ENCODE data around the gene LCTL.

LCTL gene

DNA sequence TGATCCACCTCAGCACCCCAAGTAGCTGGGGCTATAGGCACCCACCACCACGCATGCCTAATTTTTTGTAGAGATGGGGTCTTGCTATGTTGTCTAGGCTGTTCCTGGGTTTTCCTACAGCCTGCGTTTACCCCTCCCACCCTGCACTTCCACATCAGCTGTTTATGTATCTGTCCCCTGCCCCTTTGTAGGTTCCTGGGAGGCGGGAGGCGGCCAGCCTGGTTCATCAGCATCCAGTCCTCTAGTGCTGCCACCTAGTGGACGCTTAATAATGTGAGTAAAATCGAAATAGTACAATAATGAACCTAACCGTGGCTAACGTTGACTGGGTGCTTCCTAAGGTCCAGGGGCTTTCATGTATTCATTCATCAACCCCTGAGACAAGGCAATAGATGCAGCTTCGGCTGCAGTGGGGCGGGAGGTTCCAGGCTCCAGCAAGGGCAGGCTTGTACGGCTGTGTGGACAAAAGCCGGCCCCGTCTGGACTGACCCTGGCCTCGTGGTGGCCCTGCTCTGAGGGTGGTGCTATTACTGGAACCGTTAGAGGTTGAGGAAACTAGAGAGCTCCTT, 1.2 kb upstream of the LCTL start:
- no peaks in the 10 kb centered on the region for H3K27me3 ChIP-seq (replicated peaks; ENCODE audit: control insufficient read depth, insufficient read depth, low read length, poor library complexity, severe bottlenecking)
- H3K27ac ChIP-seq (ENCODE audit: insufficient read depth, low read length, poor library complexity, severe bottlenecking), result no peak overlapping the region
- DNase-seq, result peak in 2 of 3 donors; percentile 8 to 28
- no peaks in the 10 kb centered on the region for H3K4me1 ChIP-seq (ENCODE audit: control insufficient read depth, insufficient read depth, low read length, poor library complexity, severe bottlenecking)
- H3K36me3 ChIP-seq (ENCODE audit: control insufficient read depth, insufficient read depth, low read length), result no peaks in the 10 kb centered on the region
- H3K4me3 ChIP-seq (ENCODE audit: insufficient read depth, low read depth, low read length, poor library complexity, severe bottlenecking), result no peak overlapping the region
- H3K9me3 ChIP-seq (ENCODE audit: control insufficient read depth, low read length), result no peaks in the 10 kb centered on the region

DNA sequence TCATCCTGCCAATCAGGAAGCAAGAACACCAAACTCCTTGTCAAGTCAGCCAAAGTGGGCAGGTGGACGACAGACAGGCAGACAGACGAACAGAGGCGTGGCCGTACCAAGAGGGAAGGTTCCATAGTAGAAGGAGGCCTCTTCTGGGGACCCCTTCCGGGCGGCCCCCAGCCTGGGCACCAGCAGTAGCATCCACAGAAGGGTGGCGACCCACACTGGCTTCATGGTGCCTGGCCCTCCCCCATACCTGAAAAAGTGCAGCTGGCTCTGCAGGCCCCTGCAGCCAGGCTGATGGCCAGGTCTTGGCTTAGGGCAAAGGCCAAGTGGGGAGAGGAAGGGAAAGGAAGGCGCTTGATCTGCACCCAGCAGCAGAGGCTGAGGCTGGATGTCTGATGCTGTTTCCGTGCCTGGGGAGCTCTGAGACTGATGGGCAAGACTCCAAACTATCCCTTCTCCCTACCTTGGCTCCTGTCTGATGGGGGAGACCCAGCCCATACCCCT, 607 bp downstream of the LCTL start:
- no peaks in the 10 kb centered on the region for H3K9me3 ChIP-seq (ENCODE audit: control insufficient read depth, low read length)
- no peaks in the 10 kb centered on the region for H3K27me3 ChIP-seq (replicated peaks; ENCODE audit: control insufficient read depth, insufficient read depth, low read length, poor library complexity, severe bottlenecking)
- DNase-seq, result no peak
- H3K36me3 ChIP-seq (ENCODE audit: control insufficient read depth, insufficient read depth, low read length), result no peaks in the 10 kb centered on the region
- H3K4me3 ChIP-seq (ENCODE audit: insufficient read depth, low read depth, low read length, poor library complexity, severe bottlenecking), result no peak overlapping the region
- H3K27ac ChIP-seq (ENCODE audit: insufficient read depth, low read length, poor library complexity, severe bottlenecking), result no peak overlapping the region
- no peaks in the 10 kb centered on the region for H3K4me1 ChIP-seq (ENCODE audit: control insufficient read depth, insufficient read depth, low read length, poor library complexity, severe bottlenecking)

DNA sequence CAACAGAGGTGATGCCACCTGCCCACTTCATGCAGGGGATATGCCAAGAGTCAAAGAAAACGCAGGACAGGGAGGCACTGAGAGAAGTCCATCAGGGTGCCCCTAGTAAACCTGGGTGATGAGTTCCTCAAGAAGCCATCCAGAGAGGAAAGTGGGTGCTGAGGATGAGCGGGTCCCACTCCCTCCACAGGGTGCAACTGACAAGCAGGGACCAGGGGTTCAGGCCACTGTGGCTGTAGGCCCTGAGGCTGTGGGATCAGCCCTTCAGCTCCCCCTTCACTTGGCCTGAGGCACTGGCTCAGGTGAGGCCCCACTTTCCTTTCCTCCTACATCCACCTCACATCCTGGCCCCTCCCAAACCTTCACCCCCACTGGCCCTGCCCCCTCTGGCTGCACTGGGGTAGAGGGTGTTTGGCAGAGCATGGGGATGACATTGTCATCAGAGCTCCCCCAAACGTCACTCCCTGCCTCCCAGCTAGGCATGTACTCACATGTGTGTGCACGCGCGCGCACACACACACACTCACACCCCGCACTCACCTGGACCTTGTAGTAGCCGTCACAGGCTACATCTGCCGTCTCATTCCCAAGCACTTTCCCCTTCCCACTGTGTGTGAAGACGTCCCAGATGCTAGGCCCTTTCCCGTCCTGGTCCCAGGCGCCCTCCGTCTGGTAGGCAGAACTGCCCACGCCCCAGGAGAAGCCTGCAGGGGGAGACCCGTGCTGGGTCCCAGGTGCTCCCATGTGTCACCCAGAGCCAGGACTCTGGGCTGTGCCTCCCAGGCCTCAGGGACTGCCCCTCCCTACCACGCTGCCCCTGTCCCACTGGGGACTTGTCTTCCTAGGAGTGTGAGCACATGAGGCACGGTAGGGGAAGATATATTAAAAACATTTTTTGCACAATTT, 1.4 kb downstream of the LCTL start:
- Histone ChIP-seq H3K27me3 (replicated peaks; ENCODE audit: control insufficient read depth, insufficient read depth, low read length, poor library complexity, severe bottlenecking) (no peaks in the 10 kb centered on the region), H3K36me3 (ENCODE audit: control insufficient read depth, insufficient read depth, low read length) (no peaks in the 10 kb centered on the region), H3K9me3 (ENCODE audit: control insufficient read depth, low read length) (no peaks in the 10 kb centered on the region), H3K4me1 (ENCODE audit: control insufficient read depth, insufficient read depth, low read length, poor library complexity, severe bottlenecking) (no peaks in the 10 kb centered on the region), H3K4me3 (ENCODE audit: insufficient read depth, low read depth, low read length, poor library complexity, severe bottlenecking) (no peak overlapping the region), H3K27ac (ENCODE audit: insufficient read depth, low read length, poor library complexity, severe bottlenecking) (no peak overlapping the region)
- no peak for DNase-seq

DNA sequence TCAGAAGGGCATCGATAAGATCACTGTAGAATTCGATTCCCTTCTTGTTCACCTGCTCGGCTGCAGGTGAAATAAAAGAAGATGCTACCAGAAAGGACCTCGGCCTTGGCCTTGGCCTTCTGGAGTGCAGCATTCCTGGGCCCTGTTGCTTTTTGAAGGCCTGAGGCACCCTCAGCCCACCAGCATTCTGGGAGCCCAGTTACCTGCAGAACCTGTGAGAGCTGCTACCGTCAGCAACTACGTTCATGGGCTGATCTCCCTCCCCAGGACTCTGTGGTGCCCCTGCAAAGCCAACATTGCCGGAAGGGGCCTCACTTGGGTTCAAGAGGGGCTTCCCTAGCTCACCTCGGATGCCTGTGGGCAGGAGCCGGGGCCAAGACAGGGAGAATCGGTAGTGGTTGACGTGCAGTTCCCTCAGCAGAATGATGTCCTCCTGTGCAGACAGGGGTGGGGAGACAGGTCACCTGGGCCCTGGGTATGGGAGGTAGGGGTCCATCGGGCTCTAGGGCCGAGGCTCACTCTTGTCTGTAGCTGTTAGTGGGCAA, 2.2 kb downstream of the LCTL start:
- H3K27me3 ChIP-seq (replicated peaks; ENCODE audit: control insufficient read depth, insufficient read depth, low read length, poor library complexity, severe bottlenecking), result no peaks in the 10 kb centered on the region
- no peaks in the 10 kb centered on the region for H3K9me3 ChIP-seq (ENCODE audit: control insufficient read depth, low read length)
- H3K36me3 ChIP-seq (ENCODE audit: control insufficient read depth, insufficient read depth, low read length), result no peaks in the 10 kb centered on the region
- H3K4me3 ChIP-seq (ENCODE audit: insufficient read depth, low read depth, low read length, poor library complexity, severe bottlenecking), result no peak overlapping the region
- DNase-seq, result no peak
- no peaks in the 10 kb centered on the region for H3K4me1 ChIP-seq (ENCODE audit: control insufficient read depth, insufficient read depth, low read length, poor library complexity, severe bottlenecking)
- no peak overlapping the region for H3K27ac ChIP-seq (ENCODE audit: insufficient read depth, low read length, poor library complexity, severe bottlenecking)

DNA sequence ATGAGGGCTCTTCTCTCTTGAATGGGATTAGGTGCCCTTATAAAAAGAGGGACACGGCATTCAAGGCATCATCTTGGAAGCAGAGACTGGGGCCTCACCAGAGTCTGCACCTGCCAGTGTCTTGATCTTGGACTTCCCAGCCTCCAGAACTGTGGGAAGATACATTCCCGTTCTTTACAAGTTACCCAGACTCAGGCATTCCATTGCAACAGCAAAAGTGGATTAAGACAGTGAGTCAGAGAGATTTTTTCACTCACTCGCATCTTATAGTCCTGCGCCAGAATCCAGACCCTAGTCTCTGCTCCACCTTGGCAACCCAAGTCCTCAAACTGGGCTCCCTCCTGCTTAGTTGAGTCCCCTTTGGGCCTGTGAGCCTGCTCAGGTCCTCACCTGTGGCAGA, 2.7 kb downstream of the LCTL start:
- Histone ChIP-seq H3K4me3 (ENCODE audit: insufficient read depth, low read depth, low read length, poor library complexity, severe bottlenecking) (no peak overlapping the region), H3K36me3 (ENCODE audit: control insufficient read depth, insufficient read depth, low read length) (no peaks in the 10 kb centered on the region), H3K27me3 (replicated peaks; ENCODE audit: control insufficient read depth, insufficient read depth, low read length, poor library complexity, severe bottlenecking) (no peaks in the 10 kb centered on the region), H3K9me3 (ENCODE audit: control insufficient read depth, low read length) (no peaks in the 10 kb centered on the region), H3K4me1 (ENCODE audit: control insufficient read depth, insufficient read depth, low read length, poor library complexity, severe bottlenecking) (no peaks in the 10 kb centered on the region), H3K27ac (ENCODE audit: insufficient read depth, low read length, poor library complexity, severe bottlenecking) (no peak overlapping the region)
- no peak for DNase-seq

DNA sequence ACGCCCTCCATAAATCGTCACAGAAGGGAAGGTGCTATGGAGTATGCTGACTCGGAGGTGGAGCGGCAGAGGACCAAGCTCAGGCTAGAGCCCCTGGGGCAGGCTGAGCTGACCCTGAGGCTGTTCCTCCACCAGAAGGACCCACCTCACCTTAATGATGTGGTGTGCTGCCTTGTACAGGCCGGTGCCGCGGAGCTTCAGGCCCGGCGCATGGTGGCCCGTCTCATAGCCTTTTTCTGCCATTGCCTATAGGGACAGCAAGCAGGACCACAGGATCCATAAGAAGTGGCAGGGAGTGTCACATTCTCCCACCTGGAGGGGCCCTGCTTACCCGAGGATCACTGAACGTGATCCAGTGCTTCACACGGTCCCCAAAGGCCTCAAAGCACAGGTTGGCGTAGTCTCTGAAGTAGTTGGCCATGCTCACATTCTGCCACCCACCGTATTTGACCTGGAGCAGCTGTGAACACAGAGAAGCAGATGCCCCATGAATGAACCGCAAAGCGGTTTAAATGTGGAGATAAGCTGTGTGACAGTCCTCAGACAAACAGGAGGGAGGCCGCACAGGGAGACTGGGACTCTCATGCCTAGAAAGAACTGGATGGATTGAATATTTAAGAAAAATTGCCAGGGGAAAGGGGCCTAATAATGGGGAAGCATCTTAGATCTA, 4.8 kb downstream of the LCTL start:
- DNase-seq, result no peak
- Histone ChIP-seq H3K36me3 (ENCODE audit: control insufficient read depth, insufficient read depth, low read length) (no peaks in the 10 kb centered on the region), H3K9me3 (ENCODE audit: control insufficient read depth, low read length) (no peaks in the 10 kb centered on the region), H3K27me3 (replicated peaks; ENCODE audit: control insufficient read depth, insufficient read depth, low read length, poor library complexity, severe bottlenecking) (no peaks in the 10 kb centered on the region), H3K27ac (ENCODE audit: insufficient read depth, low read length, poor library complexity, severe bottlenecking) (no peak overlapping the region), H3K4me1 (ENCODE audit: control insufficient read depth, insufficient read depth, low read length, poor library complexity, severe bottlenecking) (no peaks in the 10 kb centered on the region), H3K4me3 (ENCODE audit: insufficient read depth, low read depth, low read length, poor library complexity, severe bottlenecking) (no peak overlapping the region)

DNA sequence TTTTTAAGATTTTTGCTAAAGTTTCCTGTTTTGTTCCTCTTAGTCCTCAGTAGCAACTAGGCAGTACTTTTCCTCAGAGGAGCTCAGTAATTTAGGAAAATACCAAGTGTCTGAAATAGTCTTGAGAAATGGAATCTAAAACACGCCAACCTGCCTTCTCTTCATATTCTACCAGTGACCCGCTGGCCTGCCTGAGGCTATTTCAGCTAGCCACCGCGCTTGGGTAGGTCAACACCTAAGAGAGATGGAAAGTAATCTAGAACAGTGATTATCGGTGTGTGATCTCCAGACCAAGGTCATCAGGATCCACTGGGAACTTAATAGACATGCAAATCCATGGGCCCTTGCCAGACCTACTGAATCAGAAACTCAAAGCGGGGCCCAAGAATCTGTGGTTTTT, 7.5 kb downstream of the LCTL start:
- Histone ChIP-seq H3K36me3 (ENCODE audit: control insufficient read depth, insufficient read depth, low read length) (no peaks in the 10 kb centered on the region), H3K27ac (ENCODE audit: insufficient read depth, low read length, poor library complexity, severe bottlenecking) (no peak overlapping the region), H3K4me1 (ENCODE audit: control insufficient read depth, insufficient read depth, low read length, poor library complexity, severe bottlenecking) (no peaks in the 10 kb centered on the region), H3K27me3 (replicated peaks; ENCODE audit: control insufficient read depth, insufficient read depth, low read length, poor library complexity, severe bottlenecking) (no peaks in the 10 kb centered on the region), H3K4me3 (ENCODE audit: insufficient read depth, low read depth, low read length, poor library complexity, severe bottlenecking) (no peak overlapping the region), H3K9me3 (ENCODE audit: control insufficient read depth, low read length) (no peaks in the 10 kb centered on the region)
- DNase-seq, result no peak

DNA sequence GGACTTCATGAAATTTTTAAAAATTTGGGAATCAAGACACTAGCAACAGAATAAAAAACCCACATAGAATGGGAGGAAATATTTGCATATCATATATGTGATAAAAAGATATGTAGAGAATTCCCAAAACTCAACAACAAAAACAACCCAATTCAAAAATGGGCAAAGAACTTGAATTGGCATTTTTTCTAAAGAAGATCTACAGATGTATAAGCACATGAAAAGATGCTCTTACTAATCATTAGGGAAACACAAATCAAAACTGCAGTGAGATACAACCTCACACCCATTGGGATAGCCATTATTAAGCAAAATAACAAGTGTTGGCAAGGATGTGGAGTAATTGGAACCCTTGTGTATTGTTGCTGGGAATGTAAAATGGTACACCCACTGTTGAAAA, 10.1 kb downstream of the LCTL start:
- H3K36me3 ChIP-seq (ENCODE audit: control insufficient read depth, insufficient read depth, low read length), result no peaks in the 10 kb centered on the region
- no peak overlapping the region for H3K4me3 ChIP-seq (ENCODE audit: insufficient read depth, low read depth, low read length, poor library complexity, severe bottlenecking)
- no peak overlapping the region for H3K27ac ChIP-seq (ENCODE audit: insufficient read depth, low read length, poor library complexity, severe bottlenecking)
- H3K4me1 ChIP-seq (ENCODE audit: control insufficient read depth, insufficient read depth, low read length, poor library complexity, severe bottlenecking), result no peaks in the 10 kb centered on the region
- H3K27me3 ChIP-seq (replicated peaks; ENCODE audit: control insufficient read depth, insufficient read depth, low read length, poor library complexity, severe bottlenecking), result no peaks in the 10 kb centered on the region
- DNase-seq, result no peak
- no peaks in the 10 kb centered on the region for H3K9me3 ChIP-seq (ENCODE audit: control insufficient read depth, low read length)

DNA sequence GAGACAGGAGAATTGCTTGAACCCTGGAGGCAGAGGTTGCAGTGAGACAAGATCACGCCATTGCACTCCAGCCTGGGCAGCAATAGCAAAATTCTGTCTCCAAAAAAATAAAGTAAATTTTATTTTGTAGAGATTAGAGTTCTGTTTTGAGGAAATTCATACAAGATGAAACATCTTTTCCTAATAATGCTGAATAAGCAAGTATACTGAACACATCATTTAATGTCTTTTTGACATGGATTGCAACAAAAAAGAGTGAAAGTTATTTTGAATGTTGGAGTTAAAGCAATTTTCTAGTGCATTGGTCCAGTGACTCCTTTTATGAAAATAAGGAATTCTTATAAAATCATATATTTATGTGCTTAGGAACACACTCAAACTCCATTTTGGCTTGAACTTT, 20.5 kb downstream of the LCTL start:
- Histone ChIP-seq H3K27ac (ENCODE audit: insufficient read depth, low read length, poor library complexity, severe bottlenecking) (no peak overlapping the region), H3K4me1 (ENCODE audit: control insufficient read depth, insufficient read depth, low read length, poor library complexity, severe bottlenecking) (no peaks in the 10 kb centered on the region), H3K27me3 (replicated peaks; ENCODE audit: control insufficient read depth, insufficient read depth, low read length, poor library complexity, severe bottlenecking) (no peaks in the 10 kb centered on the region), H3K36me3 (ENCODE audit: control insufficient read depth, insufficient read depth, low read length) (peaks cover 3% of the 10 kb centered on the region), H3K4me3 (ENCODE audit: insufficient read depth, low read depth, low read length, poor library complexity, severe bottlenecking) (no peak overlapping the region), H3K9me3 (ENCODE audit: control insufficient read depth, low read length) (no peaks in the 10 kb centered on the region)
- no peak for DNase-seq

DNA sequence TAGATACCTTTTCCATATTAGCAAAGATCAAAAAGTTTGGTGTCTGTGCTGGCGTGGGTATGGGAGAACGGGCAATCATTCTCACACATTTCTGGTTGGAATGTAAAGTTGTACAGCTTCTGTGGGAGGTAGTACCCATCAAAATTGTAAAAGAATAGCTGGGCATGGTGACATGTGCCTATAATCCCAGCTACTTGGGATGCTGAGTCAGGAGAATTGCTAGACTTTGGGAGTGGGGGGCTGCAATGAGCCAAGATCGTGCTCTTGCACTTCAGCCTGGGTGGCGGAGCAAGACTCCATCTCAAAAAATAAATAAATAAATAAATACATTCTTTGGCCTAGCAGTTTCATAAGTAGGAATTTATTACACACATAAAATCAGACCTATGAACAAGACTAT, 22.9 kb downstream of the LCTL start:
- Histone ChIP-seq H3K27ac (ENCODE audit: insufficient read depth, low read length, poor library complexity, severe bottlenecking) (no peak overlapping the region), H3K36me3 (ENCODE audit: control insufficient read depth, insufficient read depth, low read length) (peaks cover 3% of the 10 kb centered on the region), H3K4me3 (ENCODE audit: insufficient read depth, low read depth, low read length, poor library complexity, severe bottlenecking) (no peak overlapping the region), H3K9me3 (ENCODE audit: control insufficient read depth, low read length) (no peaks in the 10 kb centered on the region), H3K27me3 (replicated peaks; ENCODE audit: control insufficient read depth, insufficient read depth, low read length, poor library complexity, severe bottlenecking) (no peaks in the 10 kb centered on the region), H3K4me1 (ENCODE audit: control insufficient read depth, insufficient read depth, low read length, poor library complexity, severe bottlenecking) (no peaks in the 10 kb centered on the region)
- DNase-seq, result no peak

Measured in effector memory CD4-positive, alpha-beta T cell (primary cell).